ENCODE data around the gene FAM216B. TPM values are rescaled to one million over a fixed set of nuclear protein-coding genes. Genes with fewer than 3 reads are reported as not detected.
"Not testable (repeated sequence)": the region's sequence is repeated elsewhere in the genome, so short reads cannot be mapped to it uniquely, and the experiment has no call there.

Gene FAM216B
- polyA plus RNA-seq, 1 donor = not detected

GRCh38 chr13:42780044-42780443 lies 1.3 kb upstream of the FAM216B start:
- DNase-seq (ENCODE audit: low read depth) = no peak

GRCh38 chr13:42786715-42787114 lies 5.3 kb downstream of the FAM216B start:
- DNase-seq (ENCODE audit: low read depth) = no peak

GRCh38 chr13:42788601-42789000 lies 7.2 kb downstream of the FAM216B start:
- DNase-seq (ENCODE audit: low read depth) = no peak

GRCh38 chr13:42792154-42792553 lies 10.8 kb downstream of the FAM216B start:
- DNase-seq (ENCODE audit: low read depth) = no peak

GRCh38 chr13:42794577-42795275 lies 13.3 kb downstream of the FAM216B start:
- DNase-seq (ENCODE audit: low read depth) = no peak

- DNase-seq (ENCODE audit: low read depth) = no peak
Observed at GRCh38 chr13:42795666-42796065, 14.3 kb downstream of the FAM216B start.

GRCh38 chr13:42796747-42797356 lies 15.5 kb downstream of the FAM216B start:
- no peak for DNase-seq (ENCODE audit: low read depth)

- no peak for DNase-seq (ENCODE audit: low read depth)
Observed at GRCh38 chr13:42798118-42798517, 16.7 kb downstream of the FAM216B start.

- no peak for DNase-seq (ENCODE audit: low read depth)
Observed at GRCh38 chr13:42800109-42800643, 18.8 kb downstream of the FAM216B start.

- no peak for DNase-seq (ENCODE audit: low read depth)
Observed at GRCh38 chr13:42803563-42804204, 22.3 kb downstream of the FAM216B start.

GRCh38 chr13:42804244-42804874 lies 23.0 kb downstream of the FAM216B start:
- DNase-seq (ENCODE audit: low read depth) = no peak

GRCh38 chr13:42807241-42807640 lies 25.9 kb downstream of the FAM216B start:
- no peak for DNase-seq (ENCODE audit: low read depth)

GRCh38 chr13:42807866-42808265 lies 26.5 kb downstream of the FAM216B start:
- DNase-seq (ENCODE audit: low read depth) = no peak

- no peak for DNase-seq (ENCODE audit: low read depth)
Observed at GRCh38 chr13:42808341-42808940, 27.1 kb downstream of the FAM216B start.

GRCh38 chr13:42812316-42812715 lies 30.9 kb downstream of the FAM216B start:
- DNase-seq (ENCODE audit: low read depth) = no peak

- no peak for DNase-seq (ENCODE audit: low read depth)
Observed at GRCh38 chr13:42814868-42815267, 33.5 kb downstream of the FAM216B start.

- DNase-seq (ENCODE audit: low read depth) = no peak
Observed at GRCh38 chr13:42815681-42816080, 34.3 kb downstream of the FAM216B start.

- no peak for DNase-seq (ENCODE audit: low read depth)
Observed at GRCh38 chr13:42816538-42816937, 35.2 kb downstream of the FAM216B start.

- DNase-seq (ENCODE audit: low read depth) = not testable (repeated sequence)
Observed at GRCh38 chr13:42819687-42820086, 38.3 kb downstream of the FAM216B start.

- no peak for DNase-seq (ENCODE audit: low read depth)
Observed at GRCh38 chr13:42820451-42820850, 39.1 kb downstream of the FAM216B start.

- no peak for DNase-seq (ENCODE audit: low read depth)
Observed at GRCh38 chr13:42821437-42821836, 40.1 kb downstream of the FAM216B start.
